ENCODE data around the gene SVEP1. TPM values are rescaled to one million over a fixed set of nuclear protein-coding genes. Genes with fewer than 3 reads are reported as not detected.
"Not testable (repeated sequence)": the region's sequence is repeated elsewhere in the genome, so short reads cannot be mapped to it uniquely, and the experiment has no call there.

The SVEP1 gene
- total RNA-seq, 1 donor from 2014 or later, result not detected

- Mint-ChIP-seq H3K27me3 (ENCODE audit: low read depth) (no peaks in the 10 kb centered on the region), H3K4me1 (ENCODE audit: low read depth) (no peaks in the 10 kb centered on the region), H3K9me3 (no peaks in the 10 kb centered on the region), H3K4me3 (ENCODE audit: low read depth) (no peak overlapping the region), H3K27ac (no peak overlapping the region), H3K36me3 (ENCODE audit: low read depth) (no peaks in the 10 kb centered on the region)
- no peak for DNase-seq (ENCODE audit: low spot score)
- intact Hi-C loops (cut with micrococcal nuclease), result no loop called here
Observed at GRCh38 chr9:110532908-110533665, 46.5 kb downstream of the SVEP1 start.

- Mint-ChIP-seq H3K36me3 (ENCODE audit: low read depth) (no peaks in the 10 kb centered on the region), H3K27ac (no peak overlapping the region), H3K27me3 (ENCODE audit: low read depth) (no peaks in the 10 kb centered on the region), H3K9me3 (no peaks in the 10 kb centered on the region), H3K4me3 (ENCODE audit: low read depth) (no peak overlapping the region), H3K4me1 (ENCODE audit: low read depth) (no peaks in the 10 kb centered on the region)
- no peak for DNase-seq (ENCODE audit: low spot score)
- intact Hi-C loops (cut with micrococcal nuclease), result no loop called here
Observed at GRCh38 chr9:110531776-110532175, 47.8 kb downstream of the SVEP1 start.

DNA sequence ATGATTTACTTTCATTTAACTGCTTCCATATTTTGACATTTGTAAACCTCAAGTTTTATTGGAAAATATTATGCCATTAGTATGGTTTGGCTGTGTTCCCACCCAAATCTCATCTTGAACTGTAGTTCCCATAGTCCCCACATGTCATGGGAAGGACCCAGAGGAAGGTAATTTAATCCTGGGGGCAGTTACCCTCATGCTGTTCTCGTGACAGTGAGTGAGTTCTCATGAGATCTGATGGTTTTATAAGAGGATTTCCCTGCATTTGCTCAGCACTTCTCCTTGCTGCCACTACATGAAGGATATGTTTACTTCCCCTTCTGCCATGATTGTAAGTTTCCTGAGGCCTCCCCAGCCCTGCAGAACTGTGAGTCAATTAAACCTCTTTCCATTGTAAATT is 48.3 kb downstream of the SVEP1 start:
- H3K27ac Mint-ChIP-seq; H3K36me3 Mint-ChIP-seq (ENCODE audit: low read depth); DNase-seq (ENCODE audit: low spot score); H3K27me3 Mint-ChIP-seq (ENCODE audit: low read depth); H3K4me1 Mint-ChIP-seq (ENCODE audit: low read depth); H3K9me3 Mint-ChIP-seq; intact Hi-C loops (cut with micrococcal nuclease); H3K4me3 Mint-ChIP-seq (ENCODE audit: low read depth): not testable (repeated sequence)

GRCh38 chr9:110528645-110529044 is 50.9 kb downstream of the SVEP1 start:
- H3K36me3 Mint-ChIP-seq (ENCODE audit: low read depth), result no peaks in the 10 kb centered on the region
- no peaks in the 10 kb centered on the region for H3K9me3 Mint-ChIP-seq
- H3K27me3 Mint-ChIP-seq (ENCODE audit: low read depth), result no peaks in the 10 kb centered on the region
- no peak for DNase-seq (ENCODE audit: low spot score)
- H3K4me3 Mint-ChIP-seq (ENCODE audit: low read depth), result no peak overlapping the region
- no peak overlapping the region for H3K27ac Mint-ChIP-seq
- intact Hi-C loops (cut with micrococcal nuclease), result no loop called here
- H3K4me1 Mint-ChIP-seq (ENCODE audit: low read depth), result no peaks in the 10 kb centered on the region

DNA sequence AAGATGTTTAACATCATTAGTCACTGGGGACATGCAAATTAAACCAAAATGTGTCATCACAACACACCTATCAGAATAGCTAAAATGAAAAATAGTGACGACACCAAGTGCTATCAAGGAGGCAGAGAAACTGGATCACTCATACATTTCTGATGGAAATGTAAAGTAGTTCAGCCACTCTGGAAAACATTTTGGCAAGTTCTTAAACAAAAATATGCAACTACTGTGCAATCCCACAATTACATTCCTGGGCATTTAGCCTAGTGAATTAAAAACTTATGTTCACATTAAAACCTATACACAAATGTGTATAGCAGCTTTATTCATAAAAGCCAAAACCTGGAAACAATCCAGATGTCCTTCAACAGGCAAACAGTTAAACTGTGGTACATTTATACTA is 53.1 kb downstream of the SVEP1 start:
- Mint-ChIP-seq H3K27ac (no peak overlapping the region), H3K9me3 (no peaks in the 10 kb centered on the region), H3K4me1 (ENCODE audit: low read depth) (no peaks in the 10 kb centered on the region), H3K27me3 (ENCODE audit: low read depth) (no peaks in the 10 kb centered on the region), H3K4me3 (ENCODE audit: low read depth) (no peak overlapping the region), H3K36me3 (ENCODE audit: low read depth) (no peaks in the 10 kb centered on the region)
- intact Hi-C loops (cut with micrococcal nuclease), result no loop called here
- DNase-seq (ENCODE audit: low spot score), result no peak

DNA sequence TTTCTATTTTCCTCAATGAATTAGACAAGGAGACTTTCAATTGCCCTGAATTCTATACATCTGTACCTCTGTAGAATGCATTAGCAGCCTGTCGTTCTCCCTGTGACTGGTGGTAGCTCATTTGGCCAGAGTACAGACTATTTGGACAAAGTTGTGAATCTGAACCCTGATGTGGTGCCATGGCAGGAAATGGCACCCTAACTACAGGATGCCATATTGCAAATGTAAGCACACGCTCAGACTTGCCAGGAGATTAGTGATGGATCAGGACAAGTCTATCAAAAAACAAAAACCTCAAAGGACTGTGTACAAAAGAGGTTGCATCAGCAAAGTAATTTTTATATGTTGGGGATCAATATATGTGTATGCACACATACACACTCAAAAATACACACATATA is 58.3 kb downstream of the SVEP1 start:
- no peak overlapping the region for H3K4me3 Mint-ChIP-seq (ENCODE audit: low read depth)
- H3K9me3 Mint-ChIP-seq, result no peaks in the 10 kb centered on the region
- no peaks in the 10 kb centered on the region for H3K4me1 Mint-ChIP-seq (ENCODE audit: low read depth)
- intact Hi-C loops (cut with micrococcal nuclease), result no loop called here
- H3K27me3 Mint-ChIP-seq (ENCODE audit: low read depth), result no peaks in the 10 kb centered on the region
- DNase-seq (ENCODE audit: low spot score), result no peak
- no peaks in the 10 kb centered on the region for H3K36me3 Mint-ChIP-seq (ENCODE audit: low read depth)
- H3K27ac Mint-ChIP-seq, result no peak overlapping the region

GRCh38 chr9:110520120-110520701 is 59.3 kb downstream of the SVEP1 start:
- Mint-ChIP-seq H3K27ac (no peak overlapping the region), H3K4me3 (ENCODE audit: low read depth) (no peak overlapping the region), H3K4me1 (ENCODE audit: low read depth) (no peaks in the 10 kb centered on the region), H3K27me3 (ENCODE audit: low read depth) (no peaks in the 10 kb centered on the region), H3K9me3 (no peaks in the 10 kb centered on the region), H3K36me3 (ENCODE audit: low read depth) (no peaks in the 10 kb centered on the region)
- intact Hi-C loops (cut with micrococcal nuclease), result no loop called here
- no peak for DNase-seq (ENCODE audit: low spot score)

DNA sequence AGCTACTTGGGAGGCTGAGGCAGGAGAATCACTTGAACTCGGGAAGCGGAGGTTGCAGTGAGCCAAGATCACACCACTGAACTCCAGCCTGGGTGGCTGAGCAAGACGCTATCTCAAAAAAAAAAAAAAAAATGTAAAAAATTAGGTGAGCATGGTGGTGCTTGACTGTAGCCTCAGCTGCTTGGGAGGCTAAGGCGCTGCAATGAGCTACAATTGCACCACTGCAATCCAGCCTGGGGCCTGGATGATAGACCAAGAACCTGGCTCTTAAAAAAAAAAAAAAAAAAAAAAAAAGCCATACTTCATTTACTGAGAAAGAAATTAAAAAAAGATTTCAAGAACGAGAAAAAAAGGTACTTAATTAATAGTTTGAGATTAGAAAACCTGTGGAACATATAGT is 62.1 kb downstream of the SVEP1 start:
- Mint-ChIP-seq H3K4me1 (ENCODE audit: low read depth) (no peaks in the 10 kb centered on the region), H3K4me3 (ENCODE audit: low read depth) (no peak overlapping the region), H3K27me3 (ENCODE audit: low read depth) (no peaks in the 10 kb centered on the region), H3K9me3 (no peaks in the 10 kb centered on the region), H3K36me3 (ENCODE audit: low read depth) (no peaks in the 10 kb centered on the region), H3K27ac (no peak overlapping the region)
- DNase-seq (ENCODE audit: low spot score), result no peak
- intact Hi-C loops (cut with micrococcal nuclease), result no loop called here

- H3K36me3 Mint-ChIP-seq (ENCODE audit: low read depth), result no peaks in the 10 kb centered on the region
Observed at GRCh38 chr9:110514897-110515296, 64.6 kb downstream of the SVEP1 start.

DNA sequence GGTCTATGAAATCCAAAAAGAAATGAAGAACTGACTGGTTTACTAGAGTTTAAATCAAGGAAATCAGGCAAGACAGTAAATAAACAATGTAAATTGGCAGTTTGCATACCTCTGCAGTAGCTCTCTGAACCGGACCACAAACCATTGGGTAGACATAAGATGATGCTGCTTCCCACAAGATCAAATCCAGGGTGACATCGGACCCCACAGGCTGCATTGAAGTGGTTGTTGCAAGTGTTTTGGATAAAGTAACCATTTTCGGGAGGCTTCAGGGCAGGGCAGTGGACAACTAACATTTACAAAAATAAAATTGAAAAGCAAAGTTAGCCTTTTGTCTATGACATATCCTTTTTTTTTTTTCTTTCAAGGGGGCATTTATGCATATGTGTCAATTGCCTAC is 66.7 kb downstream of the SVEP1 start:
- H3K9me3 Mint-ChIP-seq, result no peaks in the 10 kb centered on the region
- H3K4me3 Mint-ChIP-seq (ENCODE audit: low read depth), result no peak overlapping the region
- DNase-seq (ENCODE audit: low spot score), result no peak
- H3K4me1 Mint-ChIP-seq (ENCODE audit: low read depth), result no peaks in the 10 kb centered on the region
- no peaks in the 10 kb centered on the region for H3K36me3 Mint-ChIP-seq (ENCODE audit: low read depth)
- intact Hi-C loops (cut with micrococcal nuclease), result no loop called here
- H3K27me3 Mint-ChIP-seq (ENCODE audit: low read depth), result no peaks in the 10 kb centered on the region
- H3K27ac Mint-ChIP-seq, result no peak overlapping the region

More at GRCh38 chr9:110514897-110515296, 64.6 kb downstream of the SVEP1 start:
- no peaks in the 10 kb centered on the region for H3K27me3 Mint-ChIP-seq (ENCODE audit: low read depth)
- intact Hi-C loops (cut with micrococcal nuclease), result no loop called here
- H3K4me1 Mint-ChIP-seq (ENCODE audit: low read depth), result no peaks in the 10 kb centered on the region
- H3K9me3 Mint-ChIP-seq, result no peaks in the 10 kb centered on the region
- no peak overlapping the region for H3K4me3 Mint-ChIP-seq (ENCODE audit: low read depth)
- no peak overlapping the region for H3K27ac Mint-ChIP-seq
- DNase-seq (ENCODE audit: low spot score), result no peak

GRCh38 chr9:110509792-110510191 is 69.7 kb downstream of the SVEP1 start:
- no peak overlapping the region for H3K27ac Mint-ChIP-seq
- intact Hi-C loops (cut with micrococcal nuclease), result no loop called here

GRCh38 chr9:110502842-110503241 is 76.7 kb downstream of the SVEP1 start:
- Mint-ChIP-seq H3K27me3 (ENCODE audit: low read depth) (no peaks in the 10 kb centered on the region), H3K27ac (no peak overlapping the region), H3K4me3 (ENCODE audit: low read depth) (no peak overlapping the region), H3K9me3 (no peaks in the 10 kb centered on the region), H3K4me1 (ENCODE audit: low read depth) (no peaks in the 10 kb centered on the region), H3K36me3 (ENCODE audit: low read depth) (no peaks in the 10 kb centered on the region)
- intact Hi-C loops (cut with micrococcal nuclease), result no loop called here
- no peak for DNase-seq (ENCODE audit: low spot score)

More at GRCh38 chr9:110509792-110510191, 69.7 kb downstream of the SVEP1 start:
- H3K4me3 Mint-ChIP-seq (ENCODE audit: low read depth), result no peak overlapping the region
- H3K4me1 Mint-ChIP-seq (ENCODE audit: low read depth), result no peaks in the 10 kb centered on the region
- no peak for DNase-seq (ENCODE audit: low spot score)
- H3K9me3 Mint-ChIP-seq, result no peaks in the 10 kb centered on the region
- H3K36me3 Mint-ChIP-seq (ENCODE audit: low read depth), result no peaks in the 10 kb centered on the region
- no peaks in the 10 kb centered on the region for H3K27me3 Mint-ChIP-seq (ENCODE audit: low read depth)

DNA sequence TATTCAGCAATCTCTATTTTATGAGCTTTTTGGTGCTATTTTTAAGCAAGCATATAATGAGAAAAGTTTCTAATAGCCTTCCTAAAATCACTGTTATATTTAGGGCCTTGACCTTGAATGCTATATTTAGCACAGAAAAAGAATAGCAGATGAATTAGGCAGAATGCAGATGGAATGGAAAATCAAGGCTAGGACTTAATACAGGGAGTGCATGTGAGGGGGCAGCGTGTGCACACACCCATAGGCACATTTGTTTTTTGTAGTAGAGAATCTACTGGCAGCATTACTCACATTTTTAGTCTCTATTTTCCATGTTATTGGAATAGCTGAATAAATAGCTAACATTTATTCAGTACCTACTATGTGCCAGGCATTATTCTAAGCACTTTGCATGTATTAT is 79.9 kb downstream of the SVEP1 start:
- intact Hi-C loops (cut with micrococcal nuclease), result no loop called here
- Mint-ChIP-seq H3K4me1 (ENCODE audit: low read depth) (no peaks in the 10 kb centered on the region), H3K4me3 (ENCODE audit: low read depth) (no peak overlapping the region), H3K9me3 (no peaks in the 10 kb centered on the region), H3K27me3 (ENCODE audit: low read depth) (no peaks in the 10 kb centered on the region), H3K36me3 (ENCODE audit: low read depth) (no peaks in the 10 kb centered on the region), H3K27ac (no peak overlapping the region)
- no peak for DNase-seq (ENCODE audit: low spot score)
